Endothelial cell of umbilical vein (primary cell): ENCODE data around the gene ZNF24. TPM values are rescaled to one million over a fixed set of nuclear protein-coding genes. Genes with fewer than 3 reads are reported as not detected.

Experiments used
- BruUV-seq: library from RNA; stranded (reverse); fragments of 400-500 nt; replicated peaks from 2 replicates; lab custom pipeline; 2021; lab: Mats Ljungman, UMichigan
- CTCF ChIA-PET: fragments of 300-600, 350-600 bp; sonication (Branson Sonifier 250); formaldehyde crosslinking; loops from one replicate; lab custom pipeline; 2021; ENCODE audit warnings: antibody characterized with exemption, inconsistent platforms; lab: Charles Lee
- POLR2A ChIA-PET: fragments of 300-600, 350-600 bp; sonication (Branson Sonifier 250); formaldehyde crosslinking; loops from one replicate; lab custom pipeline; 2021; ENCODE audit warnings: antibody characterized with exemption, inconsistent platforms; lab: Charles Lee
- DNase-seq: peaks from one replicate; pipeline ENCODE4 v3.0.0-alpha.2; 2011; ENCODE audit warnings: low read depth, low spot score
- FAIRE-seq: peaks from 2 replicates; lab custom pipeline; 2011; peaks lifted over from hg19 to GRCh38; lab: Jason Lieb, UNC
- H2AFZ ChIP-seq: 2 replicates; pipeline ENCODE4 v1.6.0; 2012; ENCODE audit warnings: low read depth, low read length, control low read depth, inconsistent platforms
- H3K27ac ChIP-seq: 2 replicates; pipeline ENCODE4 v1.5.1; 2011; ENCODE audit warnings: low read depth, mild to moderate bottlenecking, control low read depth, low read length, moderate library complexity; ENCODE audit not compliant: insufficient read depth
- H3K27me3 ChIP-seq, 2 experiments: 2 replicates each; pipeline versions ENCODE4 v1.6.0 to v1.6.1; 2011; ENCODE audit warnings: low read length in 2 of 2, mixed read lengths in 1 of 2; ENCODE audit not compliant: control insufficient read depth in 2 of 2, insufficient read depth in 2 of 2
- H3K36me3 ChIP-seq, 2 experiments: 2 replicates in 1 of 2; 3 replicates in 1 of 2; pipeline ENCODE4 v1.5.1; 2011; ENCODE audit warnings: low read length in 2 of 2, mild to moderate bottlenecking in 1 of 2, moderate library complexity in 1 of 2; ENCODE audit not compliant: control insufficient read depth in 2 of 2, insufficient read depth in 2 of 2; ENCODE audit errors: extremely low read depth in 1 of 2
- H3K4me1 ChIP-seq: 3 replicates; pipeline ENCODE4 v1.5.1; 2011; ENCODE audit warnings: mild to moderate bottlenecking, low read length; ENCODE audit not compliant: control insufficient read depth, insufficient read depth; ENCODE audit errors: extremely low read depth
- H3K4me2 ChIP-seq: 2 replicates; pipeline ENCODE4 v1.6.1; 2011; ENCODE audit warnings: low read length, control low read depth, mixed read lengths; ENCODE audit not compliant: insufficient read depth
- H3K4me3 ChIP-seq, 3 experiments: fragments of 200-600 bp in 1 of 3; sonication (generic), shearing (Covaris generic) in 1 of 3; replicated peaks in 1 of 3; 2 replicates each; pipeline ENCODE4 v1.5.1; 2011 to 2016; ENCODE audit warnings: control low read depth in 3 of 3, low read length in 3 of 3, mild to moderate bottlenecking in 2 of 3, inconsistent platforms in 1 of 3, low read depth in 1 of 3, moderate library complexity in 1 of 3; ENCODE audit not compliant: insufficient read depth in 1 of 3
- H3K79me2 ChIP-seq: 2 replicates; pipeline ENCODE4 v1.6.0; 2012; ENCODE audit warnings: low read length, inconsistent platforms; ENCODE audit not compliant: control insufficient read depth, insufficient read depth
- H3K9ac ChIP-seq: replicated peaks from 2 replicates; pipeline ENCODE3; 2011; ENCODE audit warnings: low read length, control low read depth; ENCODE audit not compliant: insufficient read depth; ENCODE audit errors: extremely low read depth
- H3K9me1 ChIP-seq: replicated peaks from 3 replicates; pipeline ENCODE4 v1.6.0; 2011; ENCODE audit warnings: mild to moderate bottlenecking, low read length; ENCODE audit not compliant: control insufficient read depth, insufficient read depth; ENCODE audit errors: extremely low read depth
- H3K9me3 ChIP-seq: replicated peaks from 2 replicates; pipeline ENCODE4 v1.5.1; 2012; ENCODE audit warnings: low read length, inconsistent platforms; ENCODE audit not compliant: control insufficient read depth, insufficient read depth
- H4K20me1 ChIP-seq: replicated peaks from 2 replicates; pipeline ENCODE3; 2011; ENCODE audit warnings: mild to moderate bottlenecking, low read length; ENCODE audit not compliant: control insufficient read depth, insufficient read depth; ENCODE audit errors: extremely low read depth
- CTCF ChIP-seq, 2 donors: IDR thresholded peaks; 1 replicate in 1 of 2; 2 replicates in 1 of 2; pipeline ENCODE4 v1.5.1; 2011; ENCODE audit warnings: low read length in 2 of 2, mild to moderate bottlenecking in 2 of 2, moderate library complexity in 2 of 2, control low read depth in 1 of 2, inconsistent platforms in 1 of 2, low read depth in 1 of 2; ENCODE audit not compliant: insufficient read depth in 1 of 2; ENCODE audit errors: extremely low read depth in 1 of 2
- EZH2 ChIP-seq: IDR thresholded peaks from 2 replicates; pipeline ENCODE4 v1.6.1; 2012; ENCODE audit warnings: borderline replicate concordance, low read depth, mild to moderate bottlenecking, moderate library complexity, low read length, inconsistent platforms; ENCODE audit not compliant: severe bottlenecking
- FOS ChIP-seq: IDR thresholded peaks from 2 replicates; pipeline ENCODE4 v1.6.1; 2011; ENCODE audit warnings: mild to moderate bottlenecking, low read length, moderate library complexity, borderline replicate concordance; ENCODE audit not compliant: insufficient read depth
- GATA2 ChIP-seq: IDR thresholded peaks from 2 replicates; pipeline ENCODE4 v1.7.0; 2011; ENCODE audit warnings: low read depth, mild to moderate bottlenecking, moderate library complexity, mixed read lengths, low read length; ENCODE audit not compliant: insufficient read length, insufficient read depth
- JUN ChIP-seq: IDR thresholded peaks from 2 replicates; pipeline ENCODE4 v1.6.1; 2011; ENCODE audit warnings: borderline replicate concordance, low read depth; ENCODE audit not compliant: insufficient read length, insufficient read depth
- MAX ChIP-seq: IDR thresholded peaks from 2 replicates; pipeline ENCODE4 v1.6.1; 2011; ENCODE audit not compliant: insufficient read depth, insufficient read length
- MYC ChIP-seq: IDR thresholded peaks from one replicate; pipeline ENCODE4 v1.6.1; 2011; ENCODE audit warnings: mild to moderate bottlenecking, low read depth, low read length
- POLR2A ChIP-seq: IDR thresholded peaks from 2 replicates; pipeline ENCODE4 v1.6.1; 2012; ENCODE audit warnings: low read depth, mild to moderate bottlenecking, control low read depth, low read length
- POLR2AphosphoS5 ChIP-seq: IDR thresholded peaks from 2 replicates; pipeline ENCODE4 v1.6.1; 2012; ENCODE audit warnings: low read depth, mild to moderate bottlenecking, control low read depth, low read length, moderate library complexity; ENCODE audit not compliant: insufficient read depth
- dilution Hi-C: fragments of 300-500 bp; cut with MboI; formaldehyde crosslinking; loops from one replicate; pipeline ENCODE4 v1.15.0; 2019; ENCODE audit warnings: low sequenced_read_pairs; ENCODE audit not compliant: extremely low pct_ligation_motif_present
- intact Hi-C: fragments of 100-400 bp; cut with micrococcal nuclease; formaldehyde crosslinking; loops from one replicate; pipeline ENCODE4 v1.10.0; 2022
- polyA plus RNA-seq, 4 experiments: library from polyadenylated mRNA; depleted of rRNA in 3 of 4; stranded (reverse) in 3 of 4; unstranded in 1 of 4; fragments of >200 nt; gene quantifications; 2 replicates each; pipeline versions ENCODE4 v1.2.1 to v1.2.3, GENCODE V29; 2011 to 2012; ENCODE audit warnings: missing spikeins in 1 of 4
- total RNA-seq: library from RNA; stranded (reverse); gene quantifications from 2 replicates; pipeline ENCODE4 v1.2.3, GENCODE V29; 2021

ZNF24 gene
- total and polyA plus RNA-seq, 2 donors (not counting 3 experiments of a cell fraction or from before 2014, with no cell fraction given) = 10.3 to 40.2 TPM

GRCh38 chr18:35352283-35352682 is 8.1 kb upstream of the ZNF24 start:
- Histone ChIP-seq H2AFZ (no peak overlapping the region), H3K9me3 (no peaks in the 10 kb centered on the region), H4K20me1 (no peaks in the 10 kb centered on the region), H3K9ac (no peak overlapping the region), H3K4me2 (no peak overlapping the region), H3K9me1 (no peaks in the 10 kb centered on the region), H3K27ac (no peak overlapping the region), H3K36me3 (no peaks in the 10 kb centered on the region), H3K4me3 (no peak overlapping the region), H3K4me1 (no peaks in the 10 kb centered on the region), H3K79me2 (no peaks in the 10 kb centered on the region), H3K27me3 (no peaks in the 10 kb centered on the region)
- POLR2A ChIA-PET = no interaction called here
- CTCF ChIA-PET = no interaction called here
- BruUV-seq = no TSS peak
- FAIRE-seq (no peak), DNase-seq (no peak)
- TF ChIP-seq EZH2 (no peak), POLR2A (no peak), POLR2AphosphoS5 (no peak), MAX (no peak), CTCF (IDR thresholded peaks at IDR 0.05; ENCODE audit: extremely low read depth in 1 of 2, insufficient read depth in 1 of 2, low read depth in 1 of 2, low read length in 2 of 2) (no peak), GATA2 (no peak), JUN (no peak), MYC (no peak), FOS (no peak)
- dilution Hi-C loops (no loop called here), intact Hi-C loops (loop anchor here (10.0 kb wide), 1 partner anchor 487 kb away; no protein-coding TSS in a partner anchor)
